DND-41 (cell line): ENCODE results near the gene TDRD1.

Experiments
- ATAC-seq: fragments of 200-7000 bp; cut with Tn5 transposase; 3 replicates; pipeline ENCODE4 v1.9.1; 2021; ENCODE audit warnings: low read depth; ENCODE audit not compliant: insufficient read depth
- DNase-seq: peaks from one replicate; pipeline ENCODE4 v3.0.0-alpha.2; 2020
- H2AFZ ChIP-seq: 2 replicates; pipeline ENCODE4 v1.6.0; 2012; ENCODE audit warnings: low read depth, low read length
- H3K27ac ChIP-seq: 2 replicates; pipeline ENCODE4 v1.5.1; 2012; ENCODE audit warnings: low read length, inconsistent platforms
- H3K27me3 ChIP-seq: fragments of 200-600 bp; sonication (generic); 2 replicates; pipeline ENCODE4 v1.6.0; 2012; ENCODE audit warnings: low read length, mild to moderate bottlenecking, inconsistent platforms; ENCODE audit not compliant: insufficient read depth, poor library complexity
- H3K36me3 ChIP-seq: 2 replicates; pipeline ENCODE4 v1.5.1; 2012; ENCODE audit warnings: low read length, inconsistent platforms; ENCODE audit not compliant: insufficient read depth
- H3K4me1 ChIP-seq: 2 replicates; pipeline ENCODE4 v1.5.1; 2012; ENCODE audit warnings: mild to moderate bottlenecking, low read length; ENCODE audit not compliant: insufficient read depth
- H3K4me2 ChIP-seq: 2 replicates; pipeline ENCODE4 v1.6.0; 2012; ENCODE audit warnings: mild to moderate bottlenecking, moderate library complexity, low read length, inconsistent platforms; ENCODE audit not compliant: insufficient read depth
- H3K4me3 ChIP-seq, 2 experiments: fragments of 200-600 bp in 1 of 2; shearing (Covaris generic) in 1 of 2; 2 replicates each; pipeline ENCODE4 v1.5.1; 2012 to 2016; ENCODE audit warnings: inconsistent platforms in 2 of 2, low read length in 2 of 2, mild to moderate bottlenecking in 2 of 2, low read depth in 1 of 2, moderate library complexity in 1 of 2
- H3K79me2 ChIP-seq: 2 replicates; pipeline ENCODE4 v1.6.0; 2012; ENCODE audit warnings: low read length, inconsistent platforms; ENCODE audit not compliant: insufficient read depth
- H3K9ac ChIP-seq: 2 replicates; pipeline ENCODE4 v1.6.0; 2012; ENCODE audit warnings: low read depth, mild to moderate bottlenecking, inconsistent platforms, low read length, moderate library complexity
- H3K9me3 ChIP-seq: 2 replicates; pipeline ENCODE4 v1.5.1; 2012; ENCODE audit warnings: low read length, moderate library complexity, mild to moderate bottlenecking, inconsistent platforms; ENCODE audit not compliant: insufficient read depth, severe bottlenecking
- H4K20me1 ChIP-seq: 2 replicates; pipeline ENCODE4 v1.6.0; 2012; ENCODE audit warnings: low read length; ENCODE audit not compliant: insufficient read depth
- EZH2 ChIP-seq: IDR thresholded peaks from 3 replicates; pipeline ENCODE4 v1.6.1; 2012; ENCODE audit warnings: borderline replicate concordance, low read depth, mild to moderate bottlenecking, moderate library complexity, low read length, inconsistent platforms; ENCODE audit not compliant: severe bottlenecking
- TF ChIP-seq, protein P1 (sequence below): IDR thresholded peaks from 2 replicates; pipeline ENCODE4 v1.5.1; 2012; ENCODE audit warnings: borderline replicate concordance, low read length, moderate library complexity, mild to moderate bottlenecking; ENCODE audit not compliant: poor library complexity, severe bottlenecking; ENCODE audit errors: extremely low read depth

Gene TDRD1

GRCh38 chr10:114262496-114262895 lies 83.3 kb downstream of the TDRD1 start:
- no peak overlapping the region for H3K4me3 ChIP-seq
- H3K36me3 ChIP-seq, result no peaks in the 10 kb centered on the region
- H2AFZ ChIP-seq, result no peak overlapping the region
- no peaks in the 10 kb centered on the region for H3K79me2 ChIP-seq
- H3K27me3 ChIP-seq, result peaks cover 4% of the 10 kb centered on the region
- no peak overlapping the region for H3K4me2 ChIP-seq
- no peak overlapping the region for H3K9ac ChIP-seq
- H3K9me3 ChIP-seq, result no peaks in the 10 kb centered on the region
- TF ChIP-seq, protein P1, sequence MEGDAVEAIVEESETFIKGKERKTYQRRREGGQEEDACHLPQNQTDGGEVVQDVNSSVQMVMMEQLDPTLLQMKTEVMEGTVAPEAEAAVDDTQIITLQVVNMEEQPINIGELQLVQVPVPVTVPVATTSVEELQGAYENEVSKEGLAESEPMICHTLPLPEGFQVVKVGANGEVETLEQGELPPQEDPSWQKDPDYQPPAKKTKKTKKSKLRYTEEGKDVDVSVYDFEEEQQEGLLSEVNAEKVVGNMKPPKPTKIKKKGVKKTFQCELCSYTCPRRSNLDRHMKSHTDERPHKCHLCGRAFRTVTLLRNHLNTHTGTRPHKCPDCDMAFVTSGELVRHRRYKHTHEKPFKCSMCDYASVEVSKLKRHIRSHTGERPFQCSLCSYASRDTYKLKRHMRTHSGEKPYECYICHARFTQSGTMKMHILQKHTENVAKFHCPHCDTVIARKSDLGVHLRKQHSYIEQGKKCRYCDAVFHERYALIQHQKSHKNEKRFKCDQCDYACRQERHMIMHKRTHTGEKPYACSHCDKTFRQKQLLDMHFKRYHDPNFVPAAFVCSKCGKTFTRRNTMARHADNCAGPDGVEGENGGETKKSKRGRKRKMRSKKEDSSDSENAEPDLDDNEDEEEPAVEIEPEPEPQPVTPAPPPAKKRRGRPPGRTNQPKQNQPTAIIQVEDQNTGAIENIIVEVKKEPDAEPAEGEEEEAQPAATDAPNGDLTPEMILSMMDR, result no peak
- no peak for TF ChIP-seq EZH2
- H3K4me1 ChIP-seq, result no peaks in the 10 kb centered on the region
- no peak overlapping the region for H3K27ac ChIP-seq
- no peaks in the 10 kb centered on the region for H4K20me1 ChIP-seq
- DNase-seq (no peak), ATAC-seq (no peak)

GRCh38 chr10:114265392-114266053 lies 86.4 kb downstream of the TDRD1 start:
- H3K36me3 ChIP-seq, result no peaks in the 10 kb centered on the region
- no peaks in the 10 kb centered on the region for H3K79me2 ChIP-seq
- H3K9me3 ChIP-seq, result no peaks in the 10 kb centered on the region
- ATAC-seq (no peak), DNase-seq (no peak)
- no peak overlapping the region for H3K4me3 ChIP-seq
- H3K4me2 ChIP-seq, result no peak overlapping the region
- no peaks in the 10 kb centered on the region for H3K4me1 ChIP-seq
- no peaks in the 10 kb centered on the region for H4K20me1 ChIP-seq
- H3K27ac ChIP-seq, result no peak overlapping the region
- H2AFZ ChIP-seq, result no peak overlapping the region
- peaks cover 7% of the 10 kb centered on the region for H3K27me3 ChIP-seq
- H3K9ac ChIP-seq, result no peak overlapping the region
- TF ChIP-seq, protein P1, result no peak
- TF ChIP-seq EZH2, result no peak

- H3K4me3 ChIP-seq, result no peak overlapping the region
- no peak overlapping the region for H3K4me2 ChIP-seq
- H4K20me1 ChIP-seq, result no peaks in the 10 kb centered on the region
- no peaks in the 10 kb centered on the region for H3K79me2 ChIP-seq
- ATAC-seq, result no peak
- H3K9me3 ChIP-seq, result no peaks in the 10 kb centered on the region
- no peak overlapping the region for H3K27ac ChIP-seq
- TF ChIP-seq, protein P1, result no peak
- TF ChIP-seq EZH2, result no peak
- no peaks in the 10 kb centered on the region for H3K4me1 ChIP-seq
- H3K27me3 ChIP-seq, result peaks cover 7% of the 10 kb centered on the region
- H3K9ac ChIP-seq, result no peak overlapping the region
- H2AFZ ChIP-seq, result no peak overlapping the region
- no peak for DNase-seq
- H3K36me3 ChIP-seq, result no peaks in the 10 kb centered on the region
Observed at GRCh38 chr10:114266521-114266920, 87.4 kb downstream of the TDRD1 start.
